GM12878 (cell line): Measurements from ENCODE around the gene ASZ1. TPM values are rescaled to one million over a fixed set of nuclear protein-coding genes. Genes with fewer than 3 reads are reported as not detected.

Source experiments
- ATAC-seq: fragments of 200-7000 bp; cut with Tn5 transposase; 3 replicates; pipeline ENCODE4 v1.9.1; 2020; ENCODE audit warnings: mild to moderate bottlenecking, moderate library complexity
- BruUV-seq: library from RNA; stranded (reverse); fragments of 400-500 nt; replicated peaks from 2 replicates; lab custom pipeline; 2021; lab: Mats Ljungman, UMichigan
- CTCF ChIA-PET: fragments of 300-600 bp; sonication (Branson Sonifier 250); formaldehyde crosslinking; extraction: SDS; loops from one replicate; lab custom pipeline; 2021; ENCODE audit warnings: inconsistent platforms; lab: Yijun Ruan, JAX
- POLR2A ChIA-PET: fragments of 350-600 bp; formaldehyde crosslinking; extraction: SDS; loops from one replicate; lab custom pipeline; 2021; ENCODE audit warnings: inconsistent platforms; lab: Charles Lee
- RAD21 ChIA-PET: fragments of 300-600 bp; sonication (Branson Sonifier 250); formaldehyde crosslinking; loops from one replicate; lab custom pipeline; 2023; ENCODE audit warnings: antibody characterized with exemption; ENCODE audit not compliant: unreplicated experiment; lab: Charles Lee
- SMC1A ChIA-PET: fragments of 300-600 bp; sonication (Branson Sonifier 250); formaldehyde crosslinking; loops from one replicate; lab custom pipeline; 2023; ENCODE audit not compliant: unreplicated experiment, uncharacterized antibody; lab: Charles Lee
- DNase-seq: peaks from one replicate; pipeline ENCODE4 v3.0.0-alpha.2; 2011; ENCODE audit warnings: low read depth, low spot score
- FAIRE-seq: peaks from 3 replicates; lab custom pipeline; 2011; peaks lifted over from hg19 to GRCh38; lab: Jason Lieb, UNC
- H2AFZ ChIP-seq: 2 replicates; pipeline ENCODE4 v1.6.0; 2011; ENCODE audit warnings: low read depth, low read length, control low read depth; ENCODE audit not compliant: control insufficient read depth
- H3K27ac ChIP-seq: 2 replicates; pipeline ENCODE4 v1.5.1; 2011; ENCODE audit warnings: control low read depth; ENCODE audit not compliant: control insufficient read depth, insufficient read depth
- H3K27me3 ChIP-seq, 2 experiments: replicated peaks in 1 of 2; 2 replicates each; pipeline versions ENCODE4 v1.6.0 to v1.6.1; 2011; ENCODE audit warnings: low read length in 1 of 2; ENCODE audit not compliant: control insufficient read depth in 2 of 2, insufficient read depth in 2 of 2
- H3K36me3 ChIP-seq, 2 experiments: 2 replicates each; pipeline ENCODE4 v1.5.1; 2011; ENCODE audit warnings: low read length in 1 of 2; ENCODE audit not compliant: control insufficient read depth in 2 of 2, insufficient read depth in 2 of 2
- H3K4me1 ChIP-seq: 2 replicates; pipeline ENCODE4 v1.6.1; 2011; ENCODE audit warnings: mild to moderate bottlenecking, low read length, moderate library complexity, mixed read lengths; ENCODE audit not compliant: control insufficient read depth, insufficient read depth
- H3K4me2 ChIP-seq: 2 replicates; pipeline ENCODE4 v1.6.0; 2011; ENCODE audit warnings: control low read depth; ENCODE audit not compliant: control insufficient read depth, insufficient read depth
- H3K4me3 ChIP-seq: fragments of 200-600 bp; sonication (generic); 2 replicates; pipeline ENCODE4 v1.5.1; 2016
- H3K79me2 ChIP-seq: 2 replicates; pipeline ENCODE4 v1.6.0; 2011; ENCODE audit warnings: low read length; ENCODE audit not compliant: control insufficient read depth, insufficient read depth
- H3K9ac ChIP-seq: 2 replicates; pipeline ENCODE4 v1.8.0; 2011; ENCODE audit warnings: low read length, control low read depth, mixed read lengths; ENCODE audit not compliant: control insufficient read depth, insufficient read depth
- H3K9me3 ChIP-seq: replicated peaks from 3 replicates; pipeline ENCODE4 v1.5.1; 2011; ENCODE audit warnings: mild to moderate bottlenecking, low read length; ENCODE audit not compliant: control insufficient read depth, insufficient read depth
- H4K20me1 ChIP-seq: 2 replicates; pipeline ENCODE4 v1.6.0; 2011; ENCODE audit not compliant: control insufficient read depth, insufficient read depth
- ATF2 ChIP-seq: IDR thresholded peaks from 2 replicates; pipeline ENCODE4 v1.6.1; 2012; ENCODE audit warnings: low read length, inconsistent platforms
- CBX5 ChIP-seq: sonication (generic); IDR thresholded peaks from 2 replicates; pipeline ENCODE4 v1.6.1; 2016; ENCODE audit warnings: low read depth, moderate library complexity, mild to moderate bottlenecking, inconsistent platforms
- CREM ChIP-seq: IDR thresholded peaks from 2 replicates; pipeline ENCODE4 v1.6.1; 2014; ENCODE audit warnings: antibody characterized with exemption, low read depth
- DPF2 ChIP-seq: fragments of 450-650 bp; IDR thresholded peaks from 2 replicates; pipeline ENCODE4 v1.6.1; 2017; ENCODE audit warnings: mild to moderate bottlenecking
- E4F1 ChIP-seq: fragments of 450-650 bp; IDR thresholded peaks from 2 replicates; pipeline ENCODE4 v1.6.1; 2018; ENCODE audit warnings: borderline replicate concordance, mild to moderate bottlenecking; ENCODE audit not compliant: partially characterized antibody
- EP300 ChIP-seq, 2 experiments: fragments of 150-350 bp in 1 of 2; IDR thresholded peaks; 2 replicates each; pipeline ENCODE4 v1.6.1; 2011 to 2012; ENCODE audit warnings: low read depth in 2 of 2, low read length in 2 of 2, borderline replicate concordance in 1 of 2, improper control_type of control experiment in 1 of 2, inconsistent platforms in 1 of 2; ENCODE audit not compliant: control insufficient read depth in 1 of 2
- GATAD2B ChIP-seq: fragments of 450-650 bp; conservative IDR thresholded peaks from 2 replicates; pipeline ENCODE4 v1.6.1; 2017; ENCODE audit warnings: low read depth, mild to moderate bottlenecking, moderate library complexity
- JUNB ChIP-seq: IDR thresholded peaks from 2 replicates; pipeline ENCODE4 v1.6.1; 2016; ENCODE audit warnings: antibody characterized with exemption, mild to moderate bottlenecking
- MTA2 ChIP-seq: fragments of 450-650 bp; IDR thresholded peaks from 2 replicates; pipeline ENCODE4 v1.6.1; 2016; ENCODE audit warnings: low read depth, mild to moderate bottlenecking, moderate library complexity
- NBN ChIP-seq: fragments of 450-650 bp; IDR thresholded peaks from 2 replicates; pipeline ENCODE4 v1.6.1; 2016
- NFXL1 ChIP-seq: fragments of 450-650 bp; IDR thresholded peaks from 2 replicates; pipeline ENCODE4 v1.6.1; 2017; ENCODE audit warnings: antibody characterized with exemption, mild to moderate bottlenecking, borderline replicate concordance
- PML ChIP-seq: IDR thresholded peaks from 2 replicates; pipeline ENCODE4 v1.6.1; 2012; ENCODE audit warnings: low read length, inconsistent platforms
- POLR2AphosphoS2 ChIP-seq: IDR thresholded peaks from 2 replicates; pipeline ENCODE4 v1.6.1; 2011; ENCODE audit warnings: low read depth, mild to moderate bottlenecking, low read length, improper control_type of control experiment, moderate library complexity
- RB1 ChIP-seq: fragments of 450-650 bp; formaldehyde crosslinking; IDR thresholded peaks from 2 replicates; pipeline ENCODE4 v1.6.1; 2017; ENCODE audit warnings: mild to moderate bottlenecking, borderline replicate concordance
- RELB ChIP-seq: fragments of 450-650 bp; IDR thresholded peaks from 2 replicates; pipeline ENCODE4 v1.6.1; 2017; ENCODE audit warnings: low read depth, mild to moderate bottlenecking, moderate library complexity
- SMAD5 ChIP-seq: IDR thresholded peaks from 2 replicates; pipeline ENCODE4 v1.6.1; 2016; ENCODE audit warnings: antibody characterized with exemption, low read depth
- WGBS: methylation state at CpG from one replicate; pipeline ENCODE4 v1.1.6; 2016; ENCODE audit warnings: low lambda C conversion rate; ENCODE audit not compliant: insufficient replicate concordance, insufficient coverage; ENCODE audit errors: missing lambda C conversion rate; 5-methylcytosine and 5-hydroxymethylcytosine counted together
- in situ Hi-C: fragments of 300-500 bp; cut with MboI; formaldehyde crosslinking; loops from 9 replicates; pipeline ENCODE4 v1.14.3; 2018; ENCODE audit warnings: mixed read lengths
- intact Hi-C: fragments of 100-400 bp; cut with micrococcal nuclease; formaldehyde crosslinking; loops from one replicate; pipeline ENCODE4 v1.14.2; 2022; ENCODE audit not compliant: unreplicated experiment
- polyA plus RNA-seq, 11 experiments: library from polyadenylated mRNA; depleted of rRNA in 4 of 11; unstranded in 6 of 11; stranded (reverse) in 5 of 11; fragments of >200 nt; fragmentation: Nextera tagmentation in 4 of 11; fragmentation: Illumina TruSeq in 1 of 11; extraction: Ambion mirVana in 4 of 11; extraction: Trizol in 1 of 11; gene quantifications; 1 replicate in 1 of 11; 2 replicates in 10 of 11; pipeline versions ENCODE4 v1.2.1 to v1.2.3, GENCODE V29; 2011 to 2016; ENCODE audit warnings: inconsistent platforms in 2 of 11, missing spikeins in 2 of 11, low read depth in 1 of 11
- total RNA-seq, 4 experiments: library from RNA; depleted of rRNA in 3 of 4; stranded (reverse); fragments of >200 nt in 3 of 4; fragmentation: Illumina TruSeq in 1 of 4; extraction: Trizol in 1 of 4; gene quantifications; 2 replicates each; pipeline versions ENCODE4 v1.2.1 to v1.2.3, GENCODE V29; 2013 to 2021

ASZ1 gene
- total and polyA plus RNA-seq, 10 of the 15 experiments (the other 5 are each of a cell fraction or from before 2014, with no cell fraction given): 0.04 to 0.09 (median 0.06) TPM; not detected in 5

- ChIA-PET SMC1A (interaction anchor here (0.6 to 3.8 kb wide), 4 partner anchors 10 to 194 kb away, joined by 3 to 39 read pairs (median 4); no protein-coding TSS in a partner anchor), CTCF (no interaction called here), POLR2A (interaction anchor here (0.6 to 0.7 kb wide), 2 partner anchors 98 to 136 kb away, joined by 3 to 5 read pairs; no protein-coding TSS in a partner anchor), RAD21 (interaction anchor here (0.6 to 3.8 kb wide), 5 partner anchors 11 to 76 kb away, joined by 3 to 40 read pairs (median 9); no protein-coding TSS in a partner anchor)
- Histone ChIP-seq H3K27ac (peak overlapping the region; percentile 27; the same call in 1 of the 2 replicates), H3K4me3 (no peak overlapping the region), H2AFZ (no peak overlapping the region; the same call in 1 of the 2 replicates), H4K20me1 (no peaks in the 10 kb centered on the region), H3K4me2 (no peak overlapping the region), H3K27me3 (no peaks in the 10 kb centered on the region), H3K79me2 (no peaks in the 10 kb centered on the region), H3K9ac (no peak overlapping the region), H3K36me3 (no peaks in the 10 kb centered on the region), H3K4me1 (no peaks in the 10 kb centered on the region), H3K9me3 (no peaks in the 10 kb centered on the region; the same call in 2 of the 3 replicates)
- in situ Hi-C loops: no loop called here
- 2% methylated on average over 3 of the region's 3 CpGs for WGBS
- peak; percentile 47 for FAIRE-seq
- intact Hi-C loops: no loop called here
- DNase-seq: peak; percentile 24
- TSS peak; percentile 100 for BruUV-seq
- ATAC-seq: peak; percentile 88
- TF ChIP-seq DPF2 (peak; percentile 50; the same call in 1 of the 2 replicates), RELB (peak; percentile 87), EP300 (IDR thresholded peaks at IDR 0.05; ENCODE audit: borderline replicate concordance in 1 of 2, control insufficient read depth in 1 of 2, low read depth in 2 of 2, low read length in 2 of 2) (peak; percentile 72 to 80; a peak in 2 of 4 replicates), E4F1 (no peak), POLR2AphosphoS2 (no peak), NBN (no peak), PML (0 out of 2 replicates have a peak, but pooled peaks have one; percentile 48), JUNB (peak; percentile 95), ATF2 (peak; percentile 93), CBX5 (peak; percentile 56; the same call in 1 of the 2 replicates), SMAD5 (no peak), GATAD2B (no peak), NFXL1 (no peak), CREM (peak; percentile 62; the same call in 1 of the 2 replicates), RB1 (no peak), MTA2 (peak; percentile 93)
Observed at GRCh38 chr7:117424090-117424829, 3.0 kb downstream of the ASZ1 start.
